Smooth muscle cell (in vitro differentiated cells): Measurements from ENCODE around the gene SRSF5. TPM values are rescaled to one million over a fixed set of nuclear protein-coding genes. Genes with fewer than 3 reads are reported as not detected.

Experiments used
- DNase-seq: peaks from one replicate; lab custom pipeline; 2025; ENCODE audit not compliant: unreplicated experiment; lab: John Stamatoyannopoulos, UW
- H2AFZ ChIP-seq: fragments of 200-600 bp; sonication (generic); 2 replicates; pipeline ENCODE4 v1.6.0; 2016; ENCODE audit warnings: antibody characterized with exemption, low read depth, mild to moderate bottlenecking
- H3F3A ChIP-seq: fragments of 200-600 bp; sonication (generic); 2 replicates; pipeline ENCODE4 v1.6.0; 2017; ENCODE audit warnings: antibody characterized with exemption, low read depth
- H3K27ac ChIP-seq: fragments of 200-600 bp; sonication (generic); 2 replicates; pipeline ENCODE4 v1.5.1; 2016; ENCODE audit warnings: low read depth, mild to moderate bottlenecking
- H3K27me3 ChIP-seq: fragments of 200-600 bp; sonication (generic); 2 replicates; pipeline ENCODE4 v1.6.1; 2016; ENCODE audit warnings: low read depth, mild to moderate bottlenecking
- H3K36me3 ChIP-seq: fragments of 200-600 bp; sonication (generic); 2 replicates; pipeline ENCODE4 v1.5.1; 2016; ENCODE audit warnings: low read depth
- H3K4me1 ChIP-seq: fragments of 200-600 bp; sonication (generic); 2 replicates; pipeline ENCODE4 v1.5.1; 2016; ENCODE audit warnings: low read depth
- H3K4me2 ChIP-seq: fragments of 200-600 bp; sonication (generic); 2 replicates; pipeline ENCODE4 v1.6.0; 2016; ENCODE audit warnings: mild to moderate bottlenecking
- H3K4me3 ChIP-seq: fragments of 200-600 bp; sonication (generic); 2 replicates; pipeline ENCODE4 v1.5.1; 2016; ENCODE audit warnings: mild to moderate bottlenecking
- H3K79me2 ChIP-seq: fragments of 200-600 bp; sonication (generic); 2 replicates; pipeline ENCODE4 v1.6.0; 2016; ENCODE audit warnings: low read depth, mild to moderate bottlenecking
- H3K9ac ChIP-seq: fragments of 200-600 bp; sonication (generic); 2 replicates; pipeline ENCODE4 v1.6.0; 2016; ENCODE audit warnings: low read depth
- H3K9me3 ChIP-seq: fragments of 200-600 bp; sonication (generic); replicated peaks from 2 replicates; pipeline ENCODE4 v1.5.1; 2016; ENCODE audit warnings: low read depth
- H4K20me1 ChIP-seq: fragments of 200-600 bp; sonication (generic); 2 replicates; pipeline ENCODE4 v1.6.0; 2016; ENCODE audit warnings: low read depth
- CTCF ChIP-seq: fragments of 200-600 bp; sonication (generic); IDR thresholded peaks from 2 replicates; pipeline ENCODE4 v1.5.1; 2017; ENCODE audit warnings: borderline replicate concordance, mild to moderate bottlenecking, antibody characterized with exemption; ENCODE audit not compliant: insufficient read depth, poor library complexity, severe bottlenecking
- WGBS: methylation state at CpG from one replicate; pipeline ENCODE4 v1.1.7; 2016; ENCODE audit warnings: low lambda C conversion rate; 5-methylcytosine and 5-hydroxymethylcytosine counted together
- polyA plus RNA-seq: library from polyadenylated mRNA; unstranded; fragments of >200 nt; fragmentation: Nextera tagmentation; extraction: Ambion mirVana; gene quantifications from 2 replicates; pipeline ENCODE4 v1.2.1, GENCODE V29; 2016
- total RNA-seq: library from RNA; depleted of rRNA; stranded (reverse); fragments of >200 nt; gene quantifications from 2 replicates; pipeline ENCODE4 v1.2.3, GENCODE V29; 2014

The SRSF5 gene
- total and polyA plus RNA-seq, 2 experiments from 2014 or later = 197 to 201 TPM

DNA sequence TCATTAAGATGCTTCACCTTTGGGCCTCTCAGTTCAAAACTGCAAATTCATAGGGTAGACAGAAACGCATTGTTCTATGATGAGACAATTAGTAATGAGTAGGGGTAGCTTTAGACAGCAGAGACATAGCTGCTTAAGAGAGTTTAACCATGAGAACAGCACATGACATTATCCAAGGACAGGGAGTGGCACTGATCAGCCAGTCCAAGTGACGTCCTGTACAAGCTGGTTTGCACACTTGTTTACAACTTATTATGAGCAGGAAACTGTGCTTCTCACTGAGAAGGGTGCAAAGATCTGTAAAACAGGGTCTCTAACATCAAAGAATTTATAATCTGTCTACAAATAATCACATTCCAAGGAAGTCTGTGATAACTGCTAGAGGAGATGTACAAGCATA is 11.2 kb upstream of the SRSF5 start:
- no peak overlapping the region for H2AFZ ChIP-seq
- no peak overlapping the region for H3K27ac ChIP-seq
- no peak for DNase-seq

DNA sequence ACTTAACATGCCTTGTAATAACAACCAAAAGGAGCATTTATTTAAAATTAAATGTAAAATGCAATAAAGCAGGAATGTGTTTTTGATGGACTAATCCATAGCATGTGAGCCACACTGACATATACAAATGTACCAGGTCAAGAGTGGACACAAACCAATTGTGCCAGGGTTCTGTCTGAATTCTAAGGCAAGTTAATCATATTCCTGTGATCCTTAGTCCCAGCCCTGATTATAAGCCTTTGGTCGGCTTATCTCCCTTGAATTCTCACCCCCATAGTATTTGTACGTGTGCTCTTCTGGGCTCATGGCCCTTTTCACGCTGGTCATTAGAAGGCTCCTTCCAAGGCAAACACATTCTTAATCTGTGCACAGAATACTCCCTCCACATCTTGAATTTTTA is 10.6 kb upstream of the SRSF5 start:
- Histone ChIP-seq H3K9ac (no peak overlapping the region), H3K27me3 (no peaks in the 10 kb centered on the region), H4K20me1 (no peaks in the 10 kb centered on the region), H3F3A (no peaks in the 10 kb centered on the region), H3K36me3 (no peaks in the 10 kb centered on the region), H3K4me2 (no peak overlapping the region), H3K4me3 (no peak overlapping the region), H3K27ac (no peak overlapping the region), H2AFZ (no peak overlapping the region), H3K9me3 (no peaks in the 10 kb centered on the region), H3K79me2 (no peaks in the 10 kb centered on the region), H3K4me1 (no peaks in the 10 kb centered on the region)
- TF ChIP-seq CTCF = no peak
- DNase-seq = no peak
- 80% methylated on average over 3 of the region's 3 CpGs for WGBS

More for the DNA sequence above, 11.2 kb upstream of the SRSF5 start:
- Histone ChIP-seq H3K9me3 (no peaks in the 10 kb centered on the region), H3K79me2 (no peaks in the 10 kb centered on the region), H3F3A (no peaks in the 10 kb centered on the region), H3K9ac (no peak overlapping the region), H3K4me3 (no peak overlapping the region), H3K4me2 (no peak overlapping the region), H3K27me3 (no peaks in the 10 kb centered on the region), H4K20me1 (no peaks in the 10 kb centered on the region), H3K4me1 (no peaks in the 10 kb centered on the region), H3K36me3 (no peaks in the 10 kb centered on the region)
- TF ChIP-seq CTCF = no peak
- WGBS = 58% methylated on average over 2 of the region's 2 CpGs

DNA sequence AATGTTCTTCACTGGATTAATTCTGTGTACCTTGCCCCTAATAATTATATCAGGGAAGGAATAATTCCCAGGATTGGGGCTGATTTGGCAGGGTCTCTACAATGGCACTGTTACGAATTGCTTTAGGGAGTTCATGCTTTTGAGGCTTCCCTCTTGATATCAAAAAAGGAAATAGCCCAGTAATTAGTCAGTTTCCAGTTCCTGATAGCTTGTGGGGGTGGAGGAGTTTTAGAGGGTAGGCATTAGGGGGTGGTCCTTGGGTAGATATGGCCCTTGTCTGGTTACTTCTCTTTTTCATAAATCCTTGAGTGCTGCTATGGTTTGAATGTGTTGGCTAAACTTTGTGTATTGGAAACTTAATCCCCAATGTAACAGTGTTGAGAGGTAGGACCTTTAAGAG is 6.1 kb upstream of the SRSF5 start:
- no peaks in the 10 kb centered on the region for H3K27me3 ChIP-seq
- H2AFZ ChIP-seq = no peak overlapping the region
- H3K4me3 ChIP-seq = no peak overlapping the region
- H3F3A ChIP-seq = no peaks in the 10 kb centered on the region
- TF ChIP-seq CTCF = no peak
- DNase-seq = no peak
- H3K79me2 ChIP-seq = no peaks in the 10 kb centered on the region
- H3K4me2 ChIP-seq = no peak overlapping the region
- WGBS = 63% methylated on average over 1 of the region's 1 CpG
- no peaks in the 10 kb centered on the region for H3K9me3 ChIP-seq
- no peaks in the 10 kb centered on the region for H3K4me1 ChIP-seq
- H3K9ac ChIP-seq = no peak overlapping the region
- H3K27ac ChIP-seq = no peak overlapping the region
- H3K36me3 ChIP-seq = no peaks in the 10 kb centered on the region
- H4K20me1 ChIP-seq = no peaks in the 10 kb centered on the region

DNA sequence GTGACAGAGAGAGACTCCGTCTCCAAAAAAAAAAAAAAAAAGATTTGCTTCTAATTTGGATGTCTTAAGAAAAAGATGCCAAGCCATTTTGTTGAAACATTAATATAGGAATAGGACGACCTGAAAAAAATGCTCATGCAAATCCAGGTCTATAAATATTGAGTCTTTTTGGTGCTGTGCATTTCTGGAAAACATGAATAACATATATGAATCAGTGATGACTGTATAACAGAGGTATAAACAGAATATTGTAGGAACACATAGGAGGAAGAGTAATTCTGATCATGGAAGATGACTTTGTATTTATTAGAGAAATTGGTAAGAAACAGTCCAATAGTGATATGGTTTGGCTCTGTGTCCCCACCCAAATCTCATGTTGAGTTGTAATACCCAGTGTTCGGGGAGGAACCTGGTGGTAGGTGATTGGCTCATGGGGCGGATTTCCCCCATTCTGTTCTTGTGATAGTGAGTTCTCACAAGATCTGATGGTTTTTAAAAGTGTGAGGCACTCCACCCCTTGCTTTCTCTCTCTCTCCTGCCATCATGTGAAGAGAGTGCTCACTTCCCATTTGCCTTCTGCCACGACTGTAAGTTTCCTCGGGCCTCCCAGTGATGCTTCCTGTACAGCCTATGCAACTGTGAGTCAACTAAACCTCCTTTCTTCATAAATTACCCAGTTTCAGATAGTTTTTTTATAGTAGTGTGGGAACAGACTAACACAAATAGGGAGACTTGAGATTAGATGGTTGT is 3.0 kb upstream of the SRSF5 start:
- Histone ChIP-seq H3F3A (peaks cover 3% of the 10 kb centered on the region), H3K9ac (no peak overlapping the region), H3K9me3 (no peaks in the 10 kb centered on the region), H3K36me3 (no peaks in the 10 kb centered on the region), H3K27ac (no peak overlapping the region), H4K20me1 (peaks cover 18% of the 10 kb centered on the region), H3K4me1 (peaks cover 15% of the 10 kb centered on the region), H3K27me3 (no peaks in the 10 kb centered on the region), H3K4me2 (no peak overlapping the region), H3K4me3 (no peak overlapping the region), H3K79me2 (peaks cover 13% of the 10 kb centered on the region), H2AFZ (no peak overlapping the region)
- no peak for TF ChIP-seq CTCF
- DNase-seq = no peak
- WGBS = 91% methylated on average over 6 of the region's 6 CpGs
